Epithelial cell of proximal tubule (primary cell): ENCODE data around the gene RASEF. TPM values are rescaled to one million over a fixed set of nuclear protein-coding genes. Genes with fewer than 3 reads are reported as not detected.

Source experiments
- DNase-seq: peaks from one replicate; pipeline ENCODE4 v3.0.0-alpha.2; 2011; ENCODE audit warnings: low read depth
- H3K4me3 ChIP-seq: 2 replicates; pipeline ENCODE4 v1.5.1; 2011; ENCODE audit warnings: low read depth, mild to moderate bottlenecking, low read length
- CTCF ChIP-seq: conservative IDR thresholded peaks from 2 replicates; pipeline ENCODE4 v1.5.1; 2012; ENCODE audit warnings: low read depth, mild to moderate bottlenecking, low read length
- total RNA-seq: library from RNA; depleted of rRNA; stranded (reverse); fragments of >200 nt; gene quantifications from 2 replicates; pipeline ENCODE4 v1.2.3, GENCODE V29; 2015

RASEF gene
- total RNA-seq, 1 donor from 2014 or later: 11.6 TPM

GRCh38 chr9:83013867-83014605 lies 48.9 kb downstream of the RASEF start:
- DNase-seq: no peak
- no peak for TF ChIP-seq CTCF
- no peak overlapping the region for H3K4me3 ChIP-seq

- no peak for TF ChIP-seq CTCF
- H3K4me3 ChIP-seq: no peak overlapping the region
- no peak for DNase-seq
These were observed 49.8 kb downstream of the RASEF start for GRCh38 chr9:83012922-83013838.

GRCh38 chr9:83012168-83012921 lies 50.6 kb downstream of the RASEF start:
- DNase-seq: no peak
- no peak overlapping the region for H3K4me3 ChIP-seq
- TF ChIP-seq CTCF: no peak

GRCh38 chr9:83011611-83012010 lies 51.3 kb downstream of the RASEF start:
- no peak for TF ChIP-seq CTCF
- DNase-seq: no peak
- H3K4me3 ChIP-seq: no peak overlapping the region

DNA sequence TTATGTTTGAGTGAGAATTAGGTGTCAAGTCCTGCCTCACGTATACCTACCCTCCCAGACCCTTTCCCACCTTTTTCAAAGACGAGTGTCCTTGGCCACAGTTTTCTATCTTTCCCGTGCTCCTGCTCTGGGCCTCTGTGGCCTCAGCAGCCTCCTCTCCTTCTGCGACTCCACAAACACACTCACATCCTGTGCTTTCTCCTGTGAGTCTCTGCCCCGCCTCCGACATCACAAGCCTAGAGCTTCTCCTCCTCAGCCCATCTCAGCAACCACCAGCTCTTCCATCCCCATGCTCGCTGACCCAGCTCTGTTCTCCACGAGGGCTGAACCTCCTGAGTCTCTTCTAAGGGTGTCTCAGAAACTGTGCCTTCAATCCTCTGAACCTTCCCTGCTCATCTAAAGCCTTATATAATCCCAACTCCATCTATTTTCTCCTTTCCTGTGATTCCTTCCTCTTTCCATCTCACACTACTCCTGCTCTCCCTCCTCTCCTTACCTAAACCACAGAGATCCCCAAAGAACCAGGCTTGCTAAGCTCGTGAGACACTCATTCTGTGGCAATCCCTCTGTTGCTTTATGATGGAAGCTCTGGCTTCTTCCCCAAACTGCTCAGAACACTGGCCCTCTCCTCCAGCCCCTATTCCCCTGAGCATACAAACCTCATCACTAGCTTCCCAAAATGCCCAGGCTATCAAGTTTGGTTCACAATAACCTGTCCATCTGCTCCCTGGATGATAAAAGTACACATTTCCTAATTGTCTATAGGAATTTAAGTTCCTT lies 55.2 kb downstream of the RASEF start:
- H3K4me3 ChIP-seq: no peak overlapping the region
- no peak for TF ChIP-seq CTCF
- no peak for DNase-seq

GRCh38 chr9:83006378-83006777 lies 56.6 kb downstream of the RASEF start:
- DNase-seq: no peak
- H3K4me3 ChIP-seq: no peak overlapping the region
- no peak for TF ChIP-seq CTCF
